NCI-H1694 (cell line): ENCODE data around the gene PXDC1.
A peak's percentile ranks its signal among the peaks of the same experiment; 100 is the strongest.
"Not testable (repeated sequence)": the region's sequence is repeated elsewhere in the genome, so short reads cannot be mapped to it uniquely, and the experiment has no call there.

Experiments
- DNase-seq: peaks from one replicate; lab custom pipeline; 2025; lab: John Stamatoyannopoulos, UW

Gene PXDC1

DNA sequence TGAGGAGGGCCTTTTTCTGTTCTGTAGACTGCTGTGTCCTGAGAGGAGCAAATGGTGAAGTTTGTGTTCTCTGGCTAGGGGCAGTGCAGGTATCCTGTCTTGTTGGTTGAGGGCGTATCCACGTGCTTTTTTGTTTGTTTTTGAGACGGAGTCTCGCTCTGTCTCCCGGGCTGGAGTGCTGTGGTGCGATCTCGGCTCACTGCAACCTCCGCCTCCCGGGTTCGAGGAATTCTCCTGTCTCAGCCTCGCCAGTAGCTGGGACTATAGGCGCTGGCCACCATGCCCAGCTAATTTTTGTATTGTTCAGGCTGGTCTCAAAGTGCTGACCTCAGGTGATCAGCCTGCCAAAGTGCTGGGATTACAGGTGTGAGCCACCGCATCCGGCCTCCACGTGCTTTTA is 10.8 kb upstream of the PXDC1 start:
- no peak for DNase-seq

DNA sequence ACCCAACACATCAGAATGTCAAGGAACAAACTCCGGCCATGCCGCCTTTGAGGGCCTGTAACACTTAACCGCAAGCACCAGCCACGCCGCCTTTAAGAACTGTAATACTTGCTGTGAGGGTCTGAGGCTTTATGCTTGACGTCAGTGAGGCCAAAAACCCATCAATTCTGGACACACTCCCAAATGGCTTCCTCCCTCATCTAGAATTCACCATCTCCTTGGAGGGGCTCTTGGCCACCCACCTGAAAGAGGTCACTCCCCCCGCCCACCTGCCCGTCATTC is 10.4 kb upstream of the PXDC1 start:
- no peak for DNase-seq

GRCh38 chr6:3759646-3760232 is 8.2 kb upstream of the PXDC1 start:
- DNase-seq = no peak

- no peak for DNase-seq
These were observed 7.3 kb upstream of the PXDC1 start for GRCh38 chr6:3758842-3759144.

DNA sequence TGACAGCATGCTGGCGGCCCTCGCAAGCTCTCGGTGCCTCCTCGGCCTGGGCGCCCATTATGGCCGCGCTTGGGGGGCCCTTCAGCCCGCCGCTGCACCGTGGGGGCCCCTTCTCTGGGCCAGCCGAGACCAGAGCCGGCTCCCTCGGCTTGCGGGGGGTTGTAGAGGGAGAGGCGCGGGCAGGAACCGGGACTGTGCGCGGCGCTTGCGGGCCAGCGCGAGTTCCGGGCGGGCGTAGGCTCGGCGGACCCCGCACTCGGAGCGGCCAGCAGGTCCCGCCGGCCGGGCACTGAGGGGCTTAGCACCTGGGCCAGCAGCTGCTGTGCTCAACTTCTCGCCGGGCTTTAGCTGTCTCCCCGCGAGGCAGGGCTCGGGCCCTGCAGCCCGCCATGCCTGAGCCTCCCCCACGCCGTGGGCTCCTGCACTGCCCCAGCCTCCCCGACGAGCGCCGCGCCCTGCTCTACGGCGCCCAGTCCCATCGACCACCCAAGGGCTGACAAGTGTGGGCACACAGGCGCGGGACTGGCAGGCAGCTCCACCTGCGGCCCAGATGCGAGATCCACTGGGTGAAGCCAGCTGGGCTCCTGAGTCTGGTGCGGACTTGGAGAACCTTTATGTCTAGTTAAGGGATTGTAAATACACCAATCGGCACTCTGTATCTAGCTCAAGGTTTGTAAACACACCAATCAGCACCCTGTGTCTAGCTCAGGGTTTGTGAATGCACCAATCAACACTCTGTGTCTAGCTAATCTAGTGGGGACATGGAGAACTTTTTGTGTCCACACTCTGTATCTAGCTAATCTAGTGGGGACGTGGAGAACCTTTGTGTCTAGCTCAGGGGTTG is 6.7 kb upstream of the PXDC1 start:
- not testable (repeated sequence) for DNase-seq

- DNase-seq = no peak
These were observed 5.7 kb upstream of the PXDC1 start for GRCh38 chr6:3757241-3757641.

DNA sequence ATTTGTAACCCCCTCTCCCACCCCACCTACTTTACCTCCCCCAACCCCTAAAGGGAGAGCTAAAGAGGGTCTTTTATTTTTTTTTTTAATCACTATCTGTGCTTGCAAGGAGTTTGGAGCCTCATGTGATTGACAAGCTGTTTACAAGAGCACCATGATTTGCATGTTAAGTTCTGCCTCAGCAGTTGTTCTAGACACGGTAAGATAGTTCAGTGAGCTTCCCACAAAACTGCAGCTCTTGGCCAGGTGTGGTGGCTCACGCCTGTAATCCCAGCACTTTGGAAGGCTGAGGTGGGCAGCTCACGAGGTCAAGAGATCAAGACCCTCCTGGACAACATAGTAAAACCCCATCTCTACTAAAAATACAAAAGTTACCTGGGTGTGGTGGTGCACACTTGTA is 5.0 kb upstream of the PXDC1 start:
- no peak for DNase-seq

DNA sequence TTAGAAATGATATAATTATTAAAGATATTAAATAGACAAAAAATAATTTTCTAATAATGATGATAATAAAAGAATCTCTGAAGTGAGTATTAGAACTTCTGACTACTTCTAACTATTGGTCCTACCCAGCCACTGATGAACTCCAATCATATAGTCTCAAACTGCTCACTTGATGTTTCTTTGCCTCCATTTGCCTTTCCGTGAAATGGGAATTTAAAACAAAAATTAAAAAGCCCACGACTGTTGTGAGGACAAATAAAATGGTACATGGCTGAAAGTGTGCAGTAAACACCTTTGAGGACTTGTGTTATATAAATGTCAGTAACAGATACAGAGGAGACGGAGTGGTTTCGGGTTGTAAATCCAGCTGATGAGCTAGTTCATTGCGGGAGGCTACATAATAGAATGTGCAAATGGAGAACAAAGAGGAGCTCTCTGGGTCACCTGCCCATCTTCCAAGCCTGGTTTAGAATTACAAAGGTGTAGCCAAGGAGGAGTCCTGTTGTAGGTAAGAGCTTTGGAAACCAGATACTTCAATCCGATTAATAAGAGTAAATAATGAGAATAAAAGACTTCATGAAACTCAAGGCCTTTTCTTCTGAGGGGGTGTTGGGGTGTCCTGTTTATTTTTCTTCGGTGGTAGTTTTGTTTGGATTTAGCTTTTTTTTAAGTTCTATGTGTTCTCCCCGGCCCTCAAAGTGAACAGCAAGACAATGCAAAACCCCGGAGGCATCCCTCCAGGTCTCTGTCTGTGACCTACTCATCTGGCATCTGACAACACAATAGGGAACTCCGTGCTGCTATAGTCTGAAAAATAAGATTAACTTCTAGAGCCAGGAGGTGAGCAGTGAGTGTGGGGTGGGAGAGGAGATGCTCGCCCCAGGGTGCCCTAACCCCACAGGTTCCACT is 4.4 kb upstream of the PXDC1 start:
- DNase-seq = no peak

- no peak for DNase-seq
These were observed 3.3 kb upstream of the PXDC1 start for GRCh38 chr6:3754776-3755175.

- not testable (repeated sequence) for DNase-seq
These were observed 2.7 kb upstream of the PXDC1 start for GRCh38 chr6:3754032-3754725.

DNA sequence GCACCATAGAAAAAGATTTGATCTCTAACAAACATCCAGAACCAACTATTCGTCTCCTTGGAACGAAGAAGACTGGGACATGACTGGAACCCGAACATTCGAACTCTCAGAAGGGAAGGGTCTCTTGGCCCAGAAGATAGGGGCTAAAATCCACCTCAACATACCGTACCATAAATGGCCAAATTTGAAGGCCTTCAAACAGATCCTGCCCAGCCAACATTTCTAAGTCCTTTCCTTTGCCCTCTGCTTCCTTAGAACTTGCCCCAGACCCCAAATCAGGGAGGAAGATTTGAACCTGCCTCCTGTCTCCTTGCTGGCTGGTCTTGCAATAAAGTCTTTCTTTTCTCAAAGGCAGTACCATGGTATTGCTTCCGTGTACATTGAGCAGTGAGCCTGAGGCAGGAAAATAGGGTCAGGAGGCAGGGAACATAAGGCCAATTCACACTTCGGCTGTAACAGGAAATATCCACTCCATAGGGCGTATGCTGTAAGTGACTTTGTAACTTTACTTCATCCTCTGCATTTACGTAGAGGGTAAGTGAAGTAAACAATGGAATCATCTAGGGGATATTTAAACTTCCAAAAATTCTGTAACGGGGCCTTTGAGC is 1.8 kb upstream of the PXDC1 start:
- DNase-seq = no peak

- DNase-seq = no peak
These were observed 1.2 kb upstream of the PXDC1 start for GRCh38 chr6:3752531-3753227.

- DNase-seq = peak; percentile 39
These were observed 417 bp upstream of the PXDC1 start for GRCh38 chr6:3751730-3752530.

GRCh38 chr6:3750317-3751076 is 1.0 kb downstream of the PXDC1 start:
- DNase-seq = no peak

GRCh38 chr6:3749977-3750316 is 1.6 kb downstream of the PXDC1 start:
- DNase-seq = no peak

DNA sequence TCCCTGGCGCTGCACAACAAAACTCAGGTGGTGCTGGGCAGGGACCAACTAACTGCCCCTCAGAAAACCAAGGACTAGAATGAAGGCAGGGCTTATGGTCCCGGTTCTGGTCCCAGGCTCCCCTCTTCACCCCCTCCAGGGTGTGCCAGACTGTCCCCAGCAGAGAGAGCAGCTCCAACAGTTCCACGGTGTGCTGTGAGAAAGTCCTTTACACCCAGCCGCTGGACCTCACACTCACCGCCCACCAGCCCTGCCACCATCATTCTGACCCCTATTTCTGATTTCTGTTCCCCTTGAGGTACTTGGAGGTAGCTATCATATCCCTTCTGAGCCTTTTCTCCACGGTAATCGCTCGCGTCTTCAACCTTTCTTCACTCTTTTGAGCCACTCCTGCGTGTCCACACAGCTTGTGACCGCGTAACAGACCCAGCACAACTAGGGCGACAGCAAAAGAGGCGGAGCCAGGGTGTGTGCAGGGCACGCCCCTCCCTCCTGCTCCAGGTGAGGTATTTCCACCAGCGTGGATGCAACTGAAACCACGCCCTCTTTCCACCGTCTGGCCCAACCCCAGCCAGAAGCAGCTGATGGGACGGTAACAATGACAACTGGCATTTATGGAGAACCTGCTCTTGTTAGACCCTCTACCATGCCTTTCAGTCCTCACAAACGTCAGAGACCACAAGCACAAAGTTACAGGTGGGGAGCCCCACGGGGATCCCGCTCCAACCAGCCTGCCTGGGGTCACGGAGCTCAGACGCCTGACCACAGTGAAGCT is 2.3 kb downstream of the PXDC1 start:
- no peak for DNase-seq

- peak; percentile 36 for DNase-seq
These were observed 3.1 kb downstream of the PXDC1 start for GRCh38 chr6:3748208-3749066.

DNA sequence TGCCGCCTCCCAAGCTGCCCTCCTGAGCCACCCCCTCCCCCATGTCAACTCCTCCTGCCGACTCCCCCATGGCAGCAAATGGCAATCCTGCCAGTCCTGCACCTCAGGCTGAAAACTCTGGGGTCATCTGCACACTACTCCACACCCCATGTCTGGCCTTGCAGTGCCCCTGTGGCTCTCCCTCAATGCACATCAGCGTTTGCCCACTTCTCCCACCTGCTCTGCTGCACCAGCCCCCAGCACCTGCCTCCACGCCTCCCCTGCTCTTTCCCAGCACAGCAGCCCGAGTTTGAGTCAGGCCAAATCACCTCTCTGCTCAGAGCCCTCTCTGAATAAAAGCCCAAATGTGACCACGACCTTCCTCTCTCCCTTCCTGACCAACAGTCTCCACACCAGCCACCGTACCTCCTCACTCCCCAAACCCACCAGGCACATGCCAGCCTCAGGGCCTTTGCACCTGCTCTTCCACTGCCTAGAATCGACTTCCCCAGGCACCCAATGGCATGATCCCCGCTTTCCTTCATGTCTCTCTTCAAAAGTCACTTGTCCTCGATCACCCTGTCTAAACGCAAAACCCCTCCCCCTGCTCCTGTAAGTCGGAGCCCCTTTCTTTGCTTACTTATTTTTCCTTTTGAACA is 4.3 kb downstream of the PXDC1 start:
- DNase-seq = no peak
